ENCODE measurements around the gene CDC16. TPM values are rescaled to one million over a fixed set of nuclear protein-coding genes. Genes with fewer than 3 reads are reported as not detected.

Gene CDC16
- total and polyA plus RNA-seq, 9 of the 15 experiments (the other 6 are each of a cell fraction or from before 2014, with no cell fraction given): 23.2 to 102 (median 51.6) TPM

DNA sequence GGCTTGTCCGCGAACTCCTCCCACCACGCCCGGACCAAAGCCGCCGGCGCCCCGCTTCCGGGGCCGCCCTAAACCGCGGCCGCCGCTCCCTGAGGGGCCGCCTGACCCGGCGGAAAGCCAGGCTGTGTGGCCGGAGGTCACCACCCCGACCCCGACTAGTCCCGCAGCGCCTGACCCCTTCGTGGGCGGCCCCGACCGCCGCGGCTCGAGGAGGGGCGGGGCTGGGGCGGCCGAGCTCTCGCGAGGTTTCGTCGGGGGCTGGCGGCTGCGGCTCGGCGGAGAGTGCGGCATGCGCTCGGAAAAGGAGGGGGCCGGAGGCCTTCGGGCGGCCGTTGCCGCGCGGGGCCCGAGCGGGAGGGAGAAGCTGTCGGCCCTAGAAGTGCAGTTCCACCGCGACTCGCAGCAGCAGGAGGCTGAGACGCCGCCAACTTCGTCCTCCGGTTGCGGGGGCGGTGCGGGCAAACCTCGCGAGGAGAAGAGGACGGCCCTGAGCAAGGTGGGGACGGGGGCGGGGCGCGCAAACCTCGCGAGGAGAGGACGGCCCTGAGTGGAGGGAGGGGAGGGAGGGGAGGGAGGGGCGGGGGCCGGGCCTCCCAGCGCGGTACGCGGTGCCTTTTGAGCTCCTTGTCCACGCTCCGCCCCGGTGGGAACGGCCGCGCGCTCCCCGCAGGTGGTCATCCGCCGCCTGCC, 46.8 kb downstream of the CDC16 start, which contains the start of gene UPF3A (continued):
- TF ChIP-seq TRIM25 (IDR thresholded peaks at IDR 0.05; ENCODE audit: borderline replicate concordance) (no peak), ETV1 (tag; conservative IDR thresholded peaks at IDR 0.05; ENCODE audit: low read depth) (no peak; the same call in none of the 2 replicates), SIN3B (IDR thresholded peaks at IDR 0.05; ENCODE audit: low read depth) (peak; percentile 60; the same call in 1 of the 2 replicates), PCBP2 (IDR thresholded peaks at IDR 0.05; ENCODE audit: low read depth, low read length, poor library complexity, severe bottlenecking) (peak; percentile 28), THRA (IDR thresholded peaks at IDR 0.05) (no peak), ZNF592 (IDR thresholded peaks at IDR 0.05) (no peak), ZNF174 (CRISPR knock-in tag; IDR thresholded peaks at IDR 0.05) (no peak), NCOA4 (IDR thresholded peaks at IDR 0.05; ENCODE audit: partially characterized antibody) (no peak), ATF1 (CRISPR knock-in tag; IDR thresholded peaks at IDR 0.05) (no peak), ATF1 (tag; IDR thresholded peaks at IDR 0.05) (peak; percentile 2; the same call in 1 of the 2 replicates), BDP1 (IDR thresholded peaks at IDR 0.05; ENCODE audit: insufficient read depth, insufficient read length) (no peak), ZNF146 (CRISPR knock-in tag; IDR thresholded peaks at IDR 0.05; ENCODE audit: unreplicated experiment) (no peak), CBFB (CRISPR knock-in tag; IDR thresholded peaks at IDR 0.05) (0 out of 2 replicates have a peak, but pooled peaks have one; percentile 61)
- TF ChIP-seq, protein P1, sequence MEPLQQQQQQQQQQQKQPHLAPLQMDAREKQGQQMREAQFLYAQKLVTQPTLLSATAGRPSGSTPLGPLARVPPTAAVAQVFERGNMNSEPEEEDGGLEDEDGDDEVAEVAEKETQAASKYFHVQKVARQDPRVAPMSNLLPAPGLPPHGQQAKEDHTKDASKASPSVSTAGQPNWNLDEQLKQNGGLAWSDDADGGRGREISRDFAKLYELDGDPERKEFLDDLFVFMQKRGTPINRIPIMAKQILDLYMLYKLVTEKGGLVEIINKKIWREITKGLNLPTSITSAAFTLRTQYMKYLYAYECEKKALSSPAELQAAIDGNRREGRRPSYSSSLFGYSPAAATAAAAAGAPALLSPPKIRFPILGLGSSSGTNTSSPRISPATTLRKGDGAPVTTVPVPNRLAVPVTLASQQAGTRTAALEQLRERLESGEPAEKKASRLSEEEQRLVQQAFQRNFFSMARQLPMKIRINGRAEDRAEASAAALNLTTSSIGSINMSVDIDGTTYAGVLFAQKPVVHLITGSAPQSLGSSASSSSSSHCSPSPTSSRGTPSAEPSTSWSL (CRISPR knock-in tag; IDR thresholded peaks at IDR 0.05; ENCODE audit: borderline replicate concordance): no peak
